Upper lobe of right lung (tissue), 1 donor: ENCODE results near the gene SRXN1. TPM values are rescaled to one million over a fixed set of nuclear protein-coding genes. Genes with fewer than 3 reads are reported as not detected.
"Not testable (repeated sequence)": the region's sequence is repeated elsewhere in the genome, so short reads cannot be mapped to it uniquely, and the experiment has no call there.

ENCODE experiments used
- ATAC-seq: fragments of 200-7000 bp; cut with Tn5 transposase; one replicate; pipeline ENCODE4 v1.9.1; 2020; ENCODE audit warnings: mild to moderate bottlenecking, moderate library complexity
- DNase-seq: peaks from one replicate; pipeline ENCODE4 v3.0.0-alpha.2; 2020
- H3K27ac ChIP-seq: fragments of 200-600 bp; one replicate; pipeline ENCODE4 v1.8.0; 2022
- H3K27me3 ChIP-seq: fragments of 200-600 bp; one replicate; pipeline ENCODE4 v1.8.0; 2022; ENCODE audit warnings: mild to moderate bottlenecking
- H3K36me3 ChIP-seq: fragments of 200-600 bp; one replicate; pipeline ENCODE4 v1.8.0; 2022
- H3K4me1 ChIP-seq: fragments of 200-600 bp; one replicate; pipeline ENCODE4 v1.8.0; 2022
- H3K4me3 ChIP-seq: fragments of 200-600 bp; one replicate; pipeline ENCODE4 v1.8.0; 2022; ENCODE audit warnings: mild to moderate bottlenecking
- H3K9me3 ChIP-seq: fragments of 200-600 bp; one replicate; pipeline ENCODE4 v1.8.0; 2022
- CTCF ChIP-seq: fragments of 200-600 bp; IDR thresholded peaks from one replicate; pipeline ENCODE4 v1.8.0; 2022; ENCODE audit warnings: antibody characterized with exemption
- intact Hi-C: fragments of 100-400 bp; cut with DNase I; formaldehyde crosslinking; loops from one replicate; pipeline ENCODE4 v1.11.0; 2022
- total RNA-seq: library from RNA; stranded (reverse); fragmentation: NEBNext Ultra II Directional; extraction: Animal tissue kit (Norgen Biotek cat#: 25700); gene quantifications from one replicate; pipeline ENCODE4 v1.2.1, GENCODE V29; 2021
- donor health status: DM: no; HTN: yes; CAD: no; lungs with severe emphysema.

The SRXN1 gene
- total RNA-seq, 1 donor from 2014 or later: 41.2 TPM

- no peak for DNase-seq
- ATAC-seq: no peak
- H3K4me3 ChIP-seq: no peak overlapping the region
- H3K36me3 ChIP-seq: no peaks in the 10 kb centered on the region
- peaks cover 9% of the 10 kb centered on the region for H3K27me3 ChIP-seq
- H3K9me3 ChIP-seq: no peaks in the 10 kb centered on the region
- intact Hi-C loops: no loop called here
- no peak for TF ChIP-seq CTCF
- no peak overlapping the region for H3K27ac ChIP-seq
- H3K4me1 ChIP-seq: no peaks in the 10 kb centered on the region
Measured at GRCh38 chr20:697826-698225, 44.8 kb upstream of the SRXN1 start.

GRCh38 chr20:695165-695866, 42.3 kb upstream of the SRXN1 start:
- Histone ChIP-seq H3K4me3 (no peak overlapping the region), H3K27ac (no peak overlapping the region), H3K27me3 (peaks cover 5% of the 10 kb centered on the region), H3K9me3 (no peaks in the 10 kb centered on the region), H3K36me3 (no peaks in the 10 kb centered on the region), H3K4me1 (no peaks in the 10 kb centered on the region)
- DNase-seq (peak; percentile 23), ATAC-seq (no peak)
- no peak for TF ChIP-seq CTCF
- intact Hi-C loops: no loop called here

- intact Hi-C loops: no loop called here
- TF ChIP-seq CTCF: no peak
- H3K27ac ChIP-seq: no peak overlapping the region
- ATAC-seq (no peak), DNase-seq (no peak)
- peaks cover 10% of the 10 kb centered on the region for H3K27me3 ChIP-seq
- H3K4me1 ChIP-seq: no peaks in the 10 kb centered on the region
- no peaks in the 10 kb centered on the region for H3K9me3 ChIP-seq
- H3K4me3 ChIP-seq: no peak overlapping the region
- H3K36me3 ChIP-seq: no peaks in the 10 kb centered on the region
Measured at GRCh38 chr20:694496-694895, 41.5 kb upstream of the SRXN1 start.

- ATAC-seq, H3K4me1 ChIP-seq, intact Hi-C loops: not testable (repeated sequence)
Measured at GRCh38 chr20:693786-694185, 40.8 kb upstream of the SRXN1 start.

GRCh38 chr20:692044-692443, 39.0 kb upstream of the SRXN1 start:
- Histone ChIP-seq H3K9me3 (no peaks in the 10 kb centered on the region), H3K27ac (no peak overlapping the region), H3K27me3 (peaks cover 17% of the 10 kb centered on the region), H3K4me3 (no peak overlapping the region), H3K4me1 (no peaks in the 10 kb centered on the region), H3K36me3 (no peaks in the 10 kb centered on the region)
- intact Hi-C loops: no loop called here
- ATAC-seq (no peak), DNase-seq (no peak)
- TF ChIP-seq CTCF: no peak

More at GRCh38 chr20:693786-694185, 40.8 kb upstream of the SRXN1 start:
- not testable (repeated sequence) for H3K9me3 ChIP-seq, H3K36me3 ChIP-seq, H3K4me3 ChIP-seq, H3K27ac ChIP-seq
- peaks cover 14% of the 10 kb centered on the region for H3K27me3 ChIP-seq
- DNase-seq: peak; percentile 39

GRCh38 chr20:689947-690346, 36.9 kb upstream of the SRXN1 start:
- no peaks in the 10 kb centered on the region for H3K36me3 ChIP-seq
- H3K27ac ChIP-seq: no peak overlapping the region
- no peak for TF ChIP-seq CTCF
- H3K4me1 ChIP-seq: no peaks in the 10 kb centered on the region
- H3K27me3 ChIP-seq: peaks cover 22% of the 10 kb centered on the region
- intact Hi-C loops: no loop called here
- DNase-seq: no peak
- H3K4me3 ChIP-seq: no peak overlapping the region
- no peak for ATAC-seq
- no peaks in the 10 kb centered on the region for H3K9me3 ChIP-seq
